HG03066 (cell line): ENCODE measurements around the gene HOXA7.

Experiments
- ATAC-seq: cut with Tn5 transposase; IDR thresholded peaks from one replicate; pipeline ENCODE4 v1.9.1; 2021; ENCODE audit warnings: low read depth; ENCODE audit not compliant: unreplicated experiment

HOXA7 gene

GRCh38 chr7:27182861-27183681 lies 26.6 kb upstream of the HOXA7 start:
- ATAC-seq = no peak

- ATAC-seq = no peak
These were observed 25.9 kb upstream of the HOXA7 start for GRCh38 chr7:27182285-27182841.

GRCh38 chr7:27181795-27182275 lies 25.4 kb upstream of the HOXA7 start:
- ATAC-seq = no peak

GRCh38 chr7:27180431-27181420 lies 24.3 kb upstream of the HOXA7 start:
- no peak for ATAC-seq

GRCh38 chr7:27179503-27180430 lies 23.3 kb upstream of the HOXA7 start:
- no peak for ATAC-seq

GRCh38 chr7:27179030-27179429 lies 22.6 kb upstream of the HOXA7 start:
- ATAC-seq = no peak

- ATAC-seq = no peak
These were observed 21.9 kb upstream of the HOXA7 start for GRCh38 chr7:27178366-27178765.

- no peak for ATAC-seq
These were observed 21.4 kb upstream of the HOXA7 start for GRCh38 chr7:27177795-27178320.

- no peak for ATAC-seq
These were observed 20.7 kb upstream of the HOXA7 start for GRCh38 chr7:27176962-27177794.

GRCh38 chr7:27176524-27176845 lies 20.0 kb upstream of the HOXA7 start:
- no peak for ATAC-seq

- ATAC-seq = no peak
These were observed 19.4 kb upstream of the HOXA7 start for GRCh38 chr7:27175626-27176523.

GRCh38 chr7:27174874-27175625 lies 18.6 kb upstream of the HOXA7 start:
- ATAC-seq = no peak

GRCh38 chr7:27173956-27174873 lies 17.7 kb upstream of the HOXA7 start, which contains the start of gene HOXA10:
HOXA10 (minus strand) TSS chr7:27174320; CDS start chr7:27174306, 14 bp downstream.
- ATAC-seq = no peak

- ATAC-seq = no peak
These were observed 17.1 kb upstream of the HOXA7 start for GRCh38 chr7:27173511-27173955.

- ATAC-seq = no peak
These were observed 16.5 kb upstream of the HOXA7 start for GRCh38 chr7:27172823-27173510.
